HG03108 (cell line): ENCODE measurements around the gene INPP5B.

ENCODE experiments used
- ATAC-seq: cut with Tn5 transposase; IDR thresholded peaks from one replicate; pipeline ENCODE4 v1.9.1; 2021; ENCODE audit warnings: moderate library complexity; ENCODE audit not compliant: unreplicated experiment

Gene INPP5B

GRCh38 chr1:37879865-37880264 is 67.0 kb downstream of the INPP5B start:
- ATAC-seq = no peak

DNA sequence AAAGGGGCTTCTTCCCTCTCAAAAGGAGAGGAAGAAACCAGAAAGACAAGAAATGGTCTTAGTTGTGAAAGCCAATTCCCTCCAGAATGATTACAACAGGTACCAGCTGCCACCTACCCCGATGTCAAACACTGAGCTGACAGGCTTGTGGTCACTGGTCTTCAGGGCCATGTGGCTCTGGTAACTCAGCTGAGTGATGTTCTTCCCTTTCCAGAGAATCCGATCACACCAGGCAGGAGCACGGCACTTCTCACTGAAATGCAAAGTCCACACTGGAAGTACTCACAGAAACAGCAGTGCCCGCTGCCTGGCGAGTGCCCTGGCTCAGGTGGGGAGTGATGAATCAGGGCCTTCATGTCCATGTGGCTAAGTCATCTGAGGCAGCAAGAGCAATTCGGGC is 68.8 kb downstream of the INPP5B start:
- no peak for ATAC-seq

- ATAC-seq = no peak
These were observed 71.0 kb downstream of the INPP5B start for GRCh38 chr1:37875833-37876232.

DNA sequence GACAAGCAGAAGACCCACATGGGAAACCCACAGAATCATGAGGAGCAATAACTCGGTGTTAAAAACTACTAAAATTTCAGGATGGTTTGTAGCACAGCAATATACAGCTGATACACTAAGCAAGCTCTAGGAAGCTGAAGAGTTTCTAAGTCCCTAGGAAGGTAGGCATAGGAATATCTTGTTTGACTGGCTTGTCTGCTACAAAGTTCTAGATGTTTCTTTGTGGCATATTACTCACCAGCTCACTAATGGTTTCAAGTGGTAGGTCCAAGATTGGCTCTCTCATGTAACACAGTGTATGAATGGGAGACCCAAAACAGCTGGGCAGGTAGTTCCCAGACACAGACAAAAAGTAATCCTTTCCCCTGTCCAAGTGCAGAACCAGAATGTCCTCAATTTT is 74.2 kb downstream of the INPP5B start:
- no peak for ATAC-seq

- ATAC-seq = no peak
These were observed 78.4 kb downstream of the INPP5B start for GRCh38 chr1:37868466-37868865.

DNA sequence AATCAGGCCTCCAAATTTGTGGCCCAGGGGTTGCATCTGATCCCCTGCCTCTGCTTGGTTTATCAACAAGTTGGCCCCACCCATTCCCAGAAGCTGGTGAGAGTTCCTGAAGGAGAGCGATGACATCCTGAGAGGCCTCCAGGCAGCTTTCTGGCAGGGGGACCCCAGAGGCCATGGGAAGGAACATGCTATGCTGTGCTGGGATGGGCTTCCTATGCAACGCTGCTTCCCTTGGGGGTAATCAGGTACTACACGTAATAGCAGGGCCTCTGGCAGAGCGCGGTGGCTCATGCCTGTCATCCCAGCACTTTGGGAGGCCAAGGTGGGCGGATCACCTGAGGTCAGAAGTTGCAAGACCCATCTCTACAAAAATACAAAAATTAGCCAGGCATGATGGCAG is 79.1 kb downstream of the INPP5B start:
- ATAC-seq = no peak

GRCh38 chr1:37866491-37866890 is 80.4 kb downstream of the INPP5B start:
- ATAC-seq = no peak

DNA sequence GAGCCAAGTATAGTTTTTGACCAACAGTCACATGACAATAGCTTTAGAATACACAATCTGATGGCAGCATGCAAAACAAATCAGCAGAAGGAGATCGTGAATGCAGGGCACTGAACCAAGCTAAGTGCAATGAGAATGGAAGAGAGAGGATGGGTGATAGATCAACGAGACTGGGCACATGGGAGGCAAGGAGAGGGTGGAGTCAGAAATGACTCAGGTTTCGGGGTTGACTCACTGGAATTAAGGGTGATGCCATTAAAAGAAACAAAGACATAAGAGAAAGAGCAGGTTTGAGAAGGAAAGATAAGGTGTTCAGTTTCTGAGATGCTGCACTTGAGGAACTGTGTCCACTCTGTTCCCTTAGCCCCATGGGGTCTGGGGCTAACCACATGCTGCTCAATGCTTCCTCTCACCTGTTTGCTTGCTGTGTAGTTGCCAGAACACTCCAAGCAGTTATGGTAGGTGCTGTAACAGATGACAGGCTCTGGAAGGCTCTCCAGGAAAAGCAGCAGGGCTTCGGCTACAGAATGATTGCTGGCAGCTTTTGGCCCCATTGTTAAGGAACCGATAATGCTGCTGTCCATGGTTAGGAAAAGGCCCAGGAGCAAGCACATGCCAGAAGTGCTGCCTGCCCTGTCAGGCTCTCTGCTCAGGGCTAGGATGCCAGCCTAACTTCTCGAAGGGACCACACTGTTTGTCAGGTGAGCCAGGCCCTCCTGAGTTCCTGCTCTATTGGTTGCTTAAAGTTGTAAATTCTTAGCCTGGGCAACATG is 81.3 kb downstream of the INPP5B start:
- ATAC-seq = no peak

- ATAC-seq = no peak
These were observed 84.5 kb downstream of the INPP5B start for GRCh38 chr1:37862330-37862729.

- no peak for ATAC-seq
These were observed 85.7 kb downstream of the INPP5B start for GRCh38 chr1:37861151-37861550.

GRCh38 chr1:37860346-37860666 is 86.5 kb downstream of the INPP5B start:
- no peak for ATAC-seq

- peak; percentile 96 for ATAC-seq
These were observed 87.1 kb downstream of the INPP5B start, which contains the start of gene MTF1 for GRCh38 chr1:37859507-37860345. MTF1 (minus strand) TSS chr1:37859592; CDS start chr1:37857658, 1,934 bp downstream.

DNA sequence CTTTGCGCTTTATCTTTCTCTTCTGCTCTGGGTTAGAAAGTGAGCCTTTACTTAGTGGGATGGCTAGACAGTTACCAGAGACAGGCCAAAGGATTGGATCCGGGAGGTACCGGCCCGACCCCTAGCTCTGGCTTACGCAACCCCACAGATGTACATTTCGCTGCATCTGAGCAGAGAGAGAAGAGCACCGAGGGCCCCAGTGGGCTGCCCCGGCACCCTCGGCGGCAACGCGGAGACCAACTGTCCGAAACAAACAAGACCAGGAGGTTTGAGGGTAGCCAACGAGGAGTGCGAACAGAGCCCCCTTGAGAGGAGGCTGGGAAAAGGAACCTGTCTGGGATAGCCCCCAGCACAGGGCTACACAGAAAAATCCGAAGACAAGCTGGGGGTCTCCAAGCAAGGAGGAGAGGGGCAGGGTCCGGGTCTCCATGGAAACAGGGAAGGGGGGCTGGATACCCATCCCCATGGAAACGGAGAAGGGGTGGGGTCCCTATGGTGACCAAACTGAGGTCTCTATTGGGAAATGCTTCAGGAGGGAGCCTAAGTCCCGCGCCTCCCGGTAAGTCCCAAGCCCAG is 87.8 kb downstream of the INPP5B start:
- ATAC-seq = no peak

DNA sequence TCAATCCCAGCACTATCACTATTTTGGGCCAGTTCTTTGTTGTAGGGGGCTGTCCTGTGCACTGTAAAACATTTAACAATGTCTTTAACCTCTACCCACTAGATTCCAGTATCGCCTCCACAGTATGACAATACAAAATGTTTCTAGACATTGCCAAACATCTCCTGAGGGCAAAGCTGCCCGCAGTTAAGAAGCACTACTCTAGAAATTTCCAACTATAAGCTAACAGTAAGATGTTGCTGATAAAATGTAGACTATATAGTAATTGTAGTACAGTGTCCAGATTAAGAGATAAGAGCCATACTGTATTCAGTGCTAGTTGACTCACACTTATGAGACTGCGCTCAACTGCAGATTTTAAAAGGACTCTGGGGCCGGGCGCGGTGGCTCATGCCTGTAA is 92.4 kb downstream of the INPP5B start:
- no peak for ATAC-seq

- no peak for ATAC-seq
These were observed 93.7 kb downstream of the INPP5B start for GRCh38 chr1:37853157-37853556.

DNA sequence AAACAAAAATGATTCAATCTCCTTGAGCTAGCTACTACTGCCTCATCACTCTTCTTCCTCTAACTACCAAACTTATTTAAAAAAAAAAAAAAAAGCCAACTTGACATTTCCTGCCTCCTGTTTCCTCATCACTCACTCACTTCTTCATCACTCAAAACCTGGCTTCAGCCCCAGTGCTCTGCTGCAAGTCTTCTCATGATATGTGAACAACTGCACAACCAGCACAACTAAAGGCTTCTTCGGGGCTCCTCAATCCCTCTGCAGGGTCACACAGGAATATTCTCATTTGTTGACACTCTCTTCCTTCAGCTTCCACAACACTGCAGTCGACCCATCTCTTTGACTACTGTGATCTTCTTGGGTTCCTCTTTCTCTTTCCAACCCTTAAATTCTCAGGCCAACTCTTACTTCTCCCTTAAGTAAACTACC is 95.1 kb downstream of the INPP5B start:
- ATAC-seq = no peak

DNA sequence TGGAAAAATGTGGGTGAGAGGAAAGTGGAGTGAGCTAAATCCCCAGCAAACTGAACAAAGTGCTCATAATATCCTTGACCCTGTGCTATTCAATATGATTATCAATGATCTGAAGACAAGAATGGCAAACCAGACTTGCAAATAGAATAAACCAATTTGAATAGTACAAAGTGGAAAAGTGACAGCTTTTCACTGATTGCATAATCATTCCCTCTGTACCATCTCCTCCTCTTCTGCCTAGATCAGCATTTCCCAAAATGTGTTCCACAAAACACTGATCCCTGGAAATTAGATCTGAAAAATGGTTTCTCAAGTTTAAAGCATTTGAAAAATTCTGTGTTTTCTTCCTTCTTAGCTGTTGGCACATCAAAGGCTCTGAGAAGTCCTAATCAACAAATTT is 95.6 kb downstream of the INPP5B start:
- no peak for ATAC-seq

DNA sequence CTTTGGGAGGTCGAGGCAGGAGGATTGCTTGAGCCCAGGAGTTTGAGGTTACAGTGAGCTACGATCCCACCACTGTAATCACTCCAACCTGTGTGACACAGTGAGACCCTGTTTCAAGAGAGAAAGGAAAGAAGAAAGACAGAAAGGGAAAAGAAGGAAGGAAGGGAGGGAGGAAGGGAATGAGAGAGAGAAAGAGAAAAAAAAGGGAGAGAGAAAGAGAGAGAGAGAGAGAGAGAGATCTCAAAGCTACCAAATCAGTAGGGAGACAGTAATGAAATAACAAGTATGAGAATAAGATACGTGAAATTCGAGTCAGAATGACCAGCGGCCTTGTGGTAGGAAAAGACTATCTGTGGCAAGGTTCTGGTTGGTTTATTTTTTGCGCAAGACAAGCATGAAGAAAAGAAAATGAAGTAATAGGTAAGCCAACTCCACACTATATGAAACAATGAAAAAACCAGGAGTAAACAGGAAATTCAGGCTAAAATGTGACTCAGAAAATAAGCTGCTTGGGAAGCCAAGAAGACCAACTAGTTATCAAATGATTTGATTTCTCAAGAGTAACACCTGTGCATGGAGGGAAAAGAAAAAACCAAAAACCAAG is 96.4 kb downstream of the INPP5B start:
- no peak for ATAC-seq

DNA sequence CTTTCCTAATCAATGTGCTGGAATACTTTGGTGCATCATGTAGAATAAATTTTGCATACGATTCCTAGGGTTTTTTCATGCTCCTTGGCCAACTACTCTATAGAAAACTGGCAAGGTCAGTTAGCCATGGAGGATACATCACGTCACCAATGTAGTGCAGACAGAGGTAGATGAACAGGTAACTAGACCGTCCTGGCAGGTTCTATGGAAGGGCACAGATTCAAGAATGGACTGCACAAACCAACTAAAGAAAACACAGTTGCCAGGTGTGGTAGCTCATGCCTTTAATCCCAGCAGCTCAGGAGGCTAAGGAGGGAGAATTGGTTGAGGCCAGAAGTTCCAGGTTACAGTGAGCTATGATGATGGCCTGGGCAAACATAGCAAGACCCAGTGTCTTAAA is 97.4 kb downstream of the INPP5B start:
- ATAC-seq = no peak

DNA sequence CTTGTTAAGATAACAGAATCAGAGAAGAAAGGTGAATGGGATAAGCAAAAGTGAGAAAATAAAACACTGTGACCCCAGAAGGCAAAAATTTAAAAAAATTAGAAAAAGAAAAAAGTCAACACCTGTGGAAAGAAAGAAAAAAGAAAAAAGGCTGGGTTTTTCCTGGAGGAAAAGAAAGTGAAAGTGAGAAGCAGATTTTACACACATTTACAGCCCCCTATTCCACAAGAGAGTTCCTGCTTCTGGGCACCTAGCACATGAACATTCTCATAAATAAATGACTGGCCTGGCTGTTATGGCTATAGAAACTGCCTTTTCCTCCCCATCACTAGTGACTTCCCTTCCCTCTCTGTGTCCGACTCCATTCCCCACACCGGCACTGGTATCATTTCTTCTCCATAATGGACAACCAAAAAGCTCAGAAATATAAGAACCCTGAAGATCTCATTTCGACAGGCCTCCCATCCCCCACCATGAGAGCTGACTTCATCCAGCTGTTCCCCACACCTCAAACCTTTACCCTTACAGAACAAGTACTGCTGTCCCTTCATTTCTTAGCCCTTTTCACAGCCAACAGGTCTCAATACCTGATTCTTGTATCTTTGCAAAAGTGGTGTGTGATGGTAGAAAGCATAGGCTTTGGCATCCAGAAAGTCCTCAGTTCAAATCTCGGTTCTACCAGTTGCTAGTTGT is 100.1 kb downstream of the INPP5B start:
- no peak for ATAC-seq

DNA sequence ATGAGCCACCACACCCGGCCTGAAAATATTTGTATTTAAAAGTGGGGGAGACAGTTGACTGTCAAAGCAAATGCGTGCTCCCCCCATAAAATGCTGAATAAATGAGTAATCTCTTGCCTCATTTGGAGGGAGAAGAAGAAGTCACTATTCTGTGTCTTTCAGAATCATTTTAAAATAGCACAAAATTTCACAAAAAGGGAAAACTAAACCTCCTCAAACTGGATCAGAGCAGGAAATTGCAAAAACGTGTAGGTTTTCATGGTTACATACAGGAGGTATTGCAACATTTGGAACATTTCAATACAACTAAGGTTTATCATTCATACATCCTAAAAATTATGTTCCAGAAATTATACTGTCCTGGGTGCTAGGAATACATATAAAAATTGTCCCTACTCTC is 101.1 kb downstream of the INPP5B start:
- ATAC-seq = no peak
